SK-N-SH (cell line): Measurements from ENCODE around the gene OVAAL. TPM values are rescaled to one million over a fixed set of nuclear protein-coding genes. Genes with fewer than 3 reads are reported as not detected.

ENCODE experiments used
- CTCF ChIA-PET: fragments of 300-600, 350-600 bp; formaldehyde crosslinking; extraction: SDS; loops from one replicate; lab custom pipeline; 2021; lab: Yijun Ruan, JAX
- POLR2A ChIA-PET: fragments of 350-600 bp; sonication (Branson Sonifier 250); formaldehyde crosslinking; extraction: SDS; loops from one replicate; lab custom pipeline; 2020; ENCODE audit warnings: antibody characterized with exemption, inconsistent platforms; lab: Yijun Ruan, JAX
- DNase-seq: peaks from one replicate; pipeline ENCODE4 v3.0.0; 2012
- H2AFZ ChIP-seq: fragments of 200-600 bp; sonication (generic); 2 replicates; pipeline ENCODE4 v1.8.1; 2016; ENCODE audit warnings: antibody characterized with exemption, mild to moderate bottlenecking, low read depth
- H3F3A ChIP-seq: fragments of 200-600 bp; sonication (generic); replicated peaks from 2 replicates; pipeline ENCODE3; 2016; ENCODE audit warnings: antibody characterized with exemption, mild to moderate bottlenecking; ENCODE audit not compliant: insufficient read depth
- H3K27ac ChIP-seq, 2 experiments: fragments of 200-500 bp in 1 of 2; fragments of 200-600 bp in 1 of 2; sonication (Bioruptor generic) in 1 of 2; sonication (generic), shearing (Covaris generic) in 1 of 2; 2 replicates each; pipeline versions ENCODE4 v1.5.1 to v1.6.1; 2014 to 2016; ENCODE audit warnings: low read depth in 2 of 2, inconsistent platforms in 1 of 2, low read length in 1 of 2, mild to moderate bottlenecking in 1 of 2, mixed read lengths in 1 of 2
- H3K27me3 ChIP-seq: fragments of 200-600 bp; sonication (generic), shearing (Covaris generic); 2 replicates; pipeline ENCODE4 v1.6.1; 2016; ENCODE audit warnings: mixed run types; ENCODE audit not compliant: insufficient read depth
- H3K36me3 ChIP-seq, 2 experiments: fragments of 200-500 bp in 1 of 2; fragments of 200-600 bp in 1 of 2; sonication (Bioruptor generic) in 1 of 2; sonication (generic) in 1 of 2; replicated peaks in 1 of 2; 2 replicates each; pipeline versions ENCODE3 to v1.5.1; 2014 to 2016; ENCODE audit warnings: low read length in 1 of 2, mild to moderate bottlenecking in 1 of 2; ENCODE audit not compliant: insufficient read depth in 2 of 2, control insufficient read depth in 1 of 2
- H3K4me1 ChIP-seq, 2 experiments: fragments of 200-500 bp in 1 of 2; fragments of 200-600 bp in 1 of 2; sonication (Bioruptor generic) in 1 of 2; sonication (generic), shearing (Covaris generic) in 1 of 2; 2 replicates each; pipeline versions ENCODE4 v1.5.1 to v1.6.1; 2014 to 2016; ENCODE audit warnings: low read depth in 1 of 2, low read length in 1 of 2, mixed run types in 1 of 2; ENCODE audit not compliant: insufficient read depth in 2 of 2, control insufficient read depth in 1 of 2
- H3K4me2 ChIP-seq: fragments of 200-600 bp; sonication (generic), shearing (Covaris generic); 2 replicates; pipeline ENCODE4 v1.6.1; 2017; ENCODE audit warnings: mixed run types
- H3K4me3 ChIP-seq, 2 experiments: fragments of 200-500 bp in 1 of 2; fragments of 200-600 bp in 1 of 2; sonication (Bioruptor generic) in 1 of 2; sonication (generic), shearing (Covaris generic) in 1 of 2; 2 replicates each; pipeline versions ENCODE4 v1.5.1 to v1.8.1; 2014 to 2016; ENCODE audit warnings: low read depth in 2 of 2, inconsistent platforms in 1 of 2, low read length in 1 of 2, mild to moderate bottlenecking in 1 of 2, mixed read lengths in 1 of 2, moderate library complexity in 1 of 2
- H3K79me2 ChIP-seq: fragments of 200-600 bp; sonication (generic); 2 replicates; pipeline ENCODE4 v1.8.1; 2017; ENCODE audit warnings: mild to moderate bottlenecking; ENCODE audit not compliant: insufficient read depth
- H3K9ac ChIP-seq: fragments of 200-600 bp; sonication (generic); 2 replicates; pipeline ENCODE4 v1.6.1; 2017; ENCODE audit warnings: mixed run types
- H3K9me2 ChIP-seq: fragments of 200-600 bp; sonication (generic); 2 replicates; pipeline ENCODE4 v1.6.1; 2017; ENCODE audit warnings: mixed run types
- H3K9me3 ChIP-seq: fragments of 200-600 bp; sonication (generic); 2 replicates; pipeline ENCODE4 v1.6.1; 2017; ENCODE audit warnings: mixed run types, mild to moderate bottlenecking, moderate library complexity
- H4K20me1 ChIP-seq: fragments of 200-600 bp; sonication (generic); 2 replicates; pipeline ENCODE4 v1.6.1; 2017; ENCODE audit warnings: mild to moderate bottlenecking, mixed run types; ENCODE audit not compliant: insufficient read depth
- CHD2 ChIP-seq: fragments of 150-350 bp; IDR thresholded peaks from 2 replicates; pipeline ENCODE4 v1.6.1; 2018; ENCODE audit warnings: low read length; ENCODE audit not compliant: partially characterized antibody
- CTCF ChIP-seq: fragments of 200-600 bp; sonication (generic); IDR thresholded peaks from 2 replicates; pipeline ENCODE4 v1.6.1; 2017; ENCODE audit warnings: antibody characterized with exemption, mild to moderate bottlenecking, moderate library complexity
- ELF1 ChIP-seq: IDR thresholded peaks from 2 replicates; pipeline ENCODE4 v1.4.0; 2012
- EP300 ChIP-seq, 2 experiments: IDR thresholded peaks; 2 replicates each; pipeline versions ENCODE4 v1.4.0 to v1.6.1; 2012; ENCODE audit warnings: borderline replicate concordance in 1 of 2, low read depth in 1 of 2, low read length in 1 of 2
- EZH2phosphoT487 ChIP-seq: fragments of 200-600 bp; sonication (generic); IDR thresholded peaks from 2 replicates; pipeline ENCODE4 v1.6.1; 2017; ENCODE audit warnings: low read depth, mixed run types, mild to moderate bottlenecking, antibody characterized with exemption, moderate library complexity, borderline replicate concordance
- FOXJ3 ChIP-seq: sonication (generic); formaldehyde crosslinking; IDR thresholded peaks from 2 replicates; pipeline ENCODE4 v1.5.1; 2020; ENCODE audit warnings: mild to moderate bottlenecking, missing genetic modification reagents
- FOXM1 ChIP-seq: IDR thresholded peaks from 2 replicates; pipeline ENCODE4 v1.4.0; 2012; ENCODE audit warnings: low read depth, mild to moderate bottlenecking
- GABPA ChIP-seq: IDR thresholded peaks from 2 replicates; pipeline ENCODE4 v1.4.0; 2012; ENCODE audit warnings: low read depth, mild to moderate bottlenecking
- MXI1 ChIP-seq: IDR thresholded peaks from 2 replicates; pipeline ENCODE4 v1.6.1; 2012; ENCODE audit warnings: mild to moderate bottlenecking, low read depth, low read length, improper control_type of control experiment
- NFIC ChIP-seq: IDR thresholded peaks from 2 replicates; pipeline ENCODE4 v1.4.0; 2012; ENCODE audit warnings: borderline replicate concordance
- POLR2AphosphoS5 ChIP-seq: IDR thresholded peaks from 2 replicates; pipeline ENCODE4 v1.6.1; 2012; ENCODE audit warnings: low read depth, low read length
- RAD21 ChIP-seq: IDR thresholded peaks from 2 replicates; pipeline ENCODE4 v1.6.1; 2012; ENCODE audit warnings: mild to moderate bottlenecking, low read length
- RCOR1 ChIP-seq: fragments of 150-350 bp; IDR thresholded peaks from 2 replicates; pipeline ENCODE4 v1.6.1; 2017; ENCODE audit warnings: antibody characterized with exemption, low read length
- REST ChIP-seq: IDR thresholded peaks from 2 replicates; pipeline ENCODE4 v1.6.1; 2012; ENCODE audit warnings: mild to moderate bottlenecking, low read depth, low read length, moderate library complexity
- RFX5 ChIP-seq: IDR thresholded peaks from 2 replicates; pipeline ENCODE4 v1.6.1; 2012; ENCODE audit warnings: mild to moderate bottlenecking, improper control_type of control experiment, low read length
- SMC3 ChIP-seq: IDR thresholded peaks from 2 replicates; pipeline ENCODE4 v1.6.1; 2012; ENCODE audit warnings: low read depth, low read length, improper control_type of control experiment
- TEAD4 ChIP-seq: IDR thresholded peaks from 2 replicates; pipeline ENCODE4 v1.4.0; 2012; ENCODE audit warnings: mild to moderate bottlenecking, borderline replicate concordance; ENCODE audit not compliant: insufficient read depth
- YY1 ChIP-seq: IDR thresholded peaks from 2 replicates; pipeline ENCODE4 v1.4.0; 2012; ENCODE audit warnings: low read depth, mild to moderate bottlenecking
- WGBS: methylation state at CpG from one replicate; pipeline ENCODE4 v1.1.6; 2017; ENCODE audit warnings: low lambda C conversion rate; 5-methylcytosine and 5-hydroxymethylcytosine counted together
- polyA plus RNA-seq, 3 experiments: library from polyadenylated mRNA; depleted of rRNA; stranded (reverse); fragments of >200 nt; gene quantifications; 2 replicates each; pipeline ENCODE4 v1.2.3, GENCODE V29; 2012
- TF ChIP-seq, protein P1 (sequence below): IDR thresholded peaks from 2 replicates; pipeline ENCODE4 v1.4.0; 2012; ENCODE audit warnings: low read depth

The OVAAL gene
- polyA plus RNA-seq, 1 of the 3 experiments (the other 2 are of a cell fraction): not detected

- H3K9ac ChIP-seq: no peak overlapping the region
- H3K27ac ChIP-seq: peak overlapping the region in 1 of 2 experiments; percentile 0; a peak in 1 of 4 replicates
- ChIA-PET CTCF (interaction anchor here (0.6 to 13.0 kb wide), 27 partner anchors 9 to 632 kb away, joined by 3 to 213 read pairs (median 3); no protein-coding TSS in a partner anchor), POLR2A (no interaction called here)
- H3F3A ChIP-seq: no peaks in the 10 kb centered on the region
- H3K79me2 ChIP-seq: no peaks in the 10 kb centered on the region
- H3K4me1 ChIP-seq: peaks cover 0 to 11% of the 10 kb centered on the region in 2 experiments; a peak in 2 of 4 replicates
- H3K4me2 ChIP-seq: no peak overlapping the region
- WGBS: 38% methylated on average over 10 of the region's 10 CpGs
- H3K9me2 ChIP-seq: no peaks in the 10 kb centered on the region
- peak; percentile 72 for DNase-seq
- H3K9me3 ChIP-seq: no peaks in the 10 kb centered on the region
- H3K4me3 ChIP-seq: no peak overlapping the region; a peak in 1 of 4 replicates
- peak overlapping the region; percentile 52; the same call in 1 of the 2 replicates for H2AFZ ChIP-seq
- H3K36me3 ChIP-seq: no peaks in the 10 kb centered on the region
- no peaks in the 10 kb centered on the region for H4K20me1 ChIP-seq
- no peak for TF ChIP-seq POLR2AphosphoS5
- TF ChIP-seq CTCF: peak; percentile 95
- TF ChIP-seq, protein P1, sequence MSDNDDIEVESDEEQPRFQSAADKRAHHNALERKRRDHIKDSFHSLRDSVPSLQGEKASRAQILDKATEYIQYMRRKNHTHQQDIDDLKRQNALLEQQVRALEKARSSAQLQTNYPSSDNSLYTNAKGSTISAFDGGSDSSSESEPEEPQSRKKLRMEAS: no peak
- peak; percentile 21 for TF ChIP-seq CHD2
- no peak for TF ChIP-seq NFIC
- no peak for TF ChIP-seq REST
- no peak for TF ChIP-seq RFX5
- no peak for TF ChIP-seq GABPA
- TF ChIP-seq FOXJ3 (CRISPR knock-in tag): no peak
- peak; percentile 32; the same call in 1 of the 2 replicates for TF ChIP-seq RCOR1
- no peak for TF ChIP-seq MXI1
- TF ChIP-seq EP300 (IDR thresholded peaks at IDR 0.05; ENCODE audit: borderline replicate concordance in 1 of 2, low read depth in 1 of 2, low read length in 1 of 2): no peak
- TF ChIP-seq RAD21: peak; percentile 97
- no peak for TF ChIP-seq FOXM1
- TF ChIP-seq ELF1: no peak
- peak; percentile 74; the same call in 1 of the 2 replicates for TF ChIP-seq YY1
- no peak for TF ChIP-seq TEAD4
- no peak for TF ChIP-seq EZH2phosphoT487
- peak; percentile 95 for TF ChIP-seq SMC3
- no peaks in the 10 kb centered on the region for H3K27me3 ChIP-seq
Observed at GRCh38 chr1:180533266-180533987, 25.3 kb upstream of the OVAAL start.
